HG02981 (cell line): ENCODE measurements around the gene FRMD8.
"Not testable (repeated sequence)": the region's sequence is repeated elsewhere in the genome, so short reads cannot be mapped to it uniquely, and the experiment has no call there.

ENCODE experiments used
- ATAC-seq: cut with Tn5 transposase; IDR thresholded peaks from one replicate; pipeline ENCODE4 v1.9.1; 2021; ENCODE audit warnings: mild to moderate bottlenecking, moderate library complexity; ENCODE audit not compliant: unreplicated experiment

Gene FRMD8

GRCh38 chr11:65448418-65449105 lies 62.1 kb downstream of the FRMD8 start:
- ATAC-seq: no peak

GRCh38 chr11:65451301-65451700 lies 64.9 kb downstream of the FRMD8 start:
- ATAC-seq: not testable (repeated sequence)

DNA sequence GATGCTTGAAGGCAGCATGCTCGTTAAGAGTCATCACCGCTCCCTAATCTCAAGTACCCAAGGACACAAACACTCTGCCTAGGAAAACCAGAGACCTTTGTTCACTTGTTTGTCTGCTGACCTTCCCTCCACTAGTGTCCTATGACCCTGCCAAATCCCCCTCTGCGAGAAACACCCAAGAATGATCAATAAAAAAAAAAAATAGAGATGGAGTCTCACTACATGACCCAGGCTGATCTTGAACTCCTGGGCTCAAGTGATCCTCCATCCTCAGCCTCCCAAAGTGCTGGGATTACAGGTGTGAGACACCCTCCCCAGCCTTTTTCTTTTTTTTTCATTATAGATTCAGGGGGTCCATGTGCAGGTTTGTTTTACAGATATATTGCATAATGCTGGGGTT lies 65.8 kb downstream of the FRMD8 start:
- ATAC-seq: not testable (repeated sequence)

- no peak for ATAC-seq
Measured at GRCh38 chr11:65452806-65453490, 66.5 kb downstream of the FRMD8 start.

GRCh38 chr11:65454311-65454695 lies 67.9 kb downstream of the FRMD8 start:
- no peak for ATAC-seq

GRCh38 chr11:65454696-65455456 lies 68.4 kb downstream of the FRMD8 start:
- peak; percentile 85 for ATAC-seq

GRCh38 chr11:65456418-65456817 lies 70.0 kb downstream of the FRMD8 start:
- no peak for ATAC-seq

DNA sequence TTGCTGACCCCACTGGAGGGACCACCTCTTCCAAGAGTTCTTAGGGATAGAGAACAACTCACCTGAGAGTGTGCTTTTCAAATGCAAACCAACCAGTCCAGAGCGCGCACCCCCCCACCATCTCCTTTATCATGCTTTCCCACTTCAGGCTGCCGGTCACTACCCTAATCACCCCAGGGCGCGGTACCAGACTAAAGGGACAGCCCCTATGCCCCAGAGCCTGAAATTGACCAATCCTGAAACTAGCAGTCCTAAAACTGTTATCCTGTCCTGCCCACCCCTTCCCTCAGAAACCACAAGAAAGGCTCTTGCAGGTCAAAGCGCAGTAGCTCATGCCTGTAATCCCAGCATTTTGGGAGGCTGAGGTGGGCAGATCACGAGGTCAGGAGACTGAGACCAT lies 73.1 kb downstream of the FRMD8 start:
- ATAC-seq: no peak
